OCI-LY7 (cell line): ENCODE data around the gene IP6K3.

Experiments used
- EZH2phosphoT487 ChIP-seq: fragments of 200-600 bp; sonication (generic); IDR thresholded peaks from 2 replicates; pipeline ENCODE4 v1.6.1; 2018; ENCODE audit warnings: low read depth, borderline replicate concordance, mild to moderate bottlenecking, mixed run types, antibody characterized with exemption, low read length, moderate library complexity, mixed read lengths
- TF ChIP-seq, protein P1 (sequence below): fragments of 200-600 bp; sonication (generic); conservative IDR thresholded peaks from 2 replicates; pipeline ENCODE4 v1.5.1; 2014; ENCODE audit warnings: mild to moderate bottlenecking, antibody characterized with exemption, low read length, moderate library complexity, mixed read lengths

- TF ChIP-seq, protein P1, sequence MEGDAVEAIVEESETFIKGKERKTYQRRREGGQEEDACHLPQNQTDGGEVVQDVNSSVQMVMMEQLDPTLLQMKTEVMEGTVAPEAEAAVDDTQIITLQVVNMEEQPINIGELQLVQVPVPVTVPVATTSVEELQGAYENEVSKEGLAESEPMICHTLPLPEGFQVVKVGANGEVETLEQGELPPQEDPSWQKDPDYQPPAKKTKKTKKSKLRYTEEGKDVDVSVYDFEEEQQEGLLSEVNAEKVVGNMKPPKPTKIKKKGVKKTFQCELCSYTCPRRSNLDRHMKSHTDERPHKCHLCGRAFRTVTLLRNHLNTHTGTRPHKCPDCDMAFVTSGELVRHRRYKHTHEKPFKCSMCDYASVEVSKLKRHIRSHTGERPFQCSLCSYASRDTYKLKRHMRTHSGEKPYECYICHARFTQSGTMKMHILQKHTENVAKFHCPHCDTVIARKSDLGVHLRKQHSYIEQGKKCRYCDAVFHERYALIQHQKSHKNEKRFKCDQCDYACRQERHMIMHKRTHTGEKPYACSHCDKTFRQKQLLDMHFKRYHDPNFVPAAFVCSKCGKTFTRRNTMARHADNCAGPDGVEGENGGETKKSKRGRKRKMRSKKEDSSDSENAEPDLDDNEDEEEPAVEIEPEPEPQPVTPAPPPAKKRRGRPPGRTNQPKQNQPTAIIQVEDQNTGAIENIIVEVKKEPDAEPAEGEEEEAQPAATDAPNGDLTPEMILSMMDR: no peak
- TF ChIP-seq EZH2phosphoT487: no peak
These were observed 1.1 kb upstream of the IP6K3 start for GRCh38 chr6:33747823-33748222.
